Lower leg skin (tissue), 4 donors: ENCODE data around the gene MVB12B. TPM values are rescaled to one million over a fixed set of nuclear protein-coding genes. Genes with fewer than 3 reads are reported as not detected.

Source experiments
- DNase-seq, 2 donors: peaks; one replicate each; pipeline ENCODE4 v3.0.0-alpha.2; 2019; ENCODE audit warnings: low spot score in 2 of 2
- H3K4me3 ChIP-seq: fragments of 200-600 bp; sonication (generic); 2 replicates; pipeline ENCODE4 v1.5.1; 2017; ENCODE audit warnings: mild to moderate bottlenecking, low read depth; ENCODE audit not compliant: poor library complexity, severe bottlenecking
- POLR2A ChIP-seq, 2 donors: fragments of 450-650 bp; IDR thresholded peaks; one replicate each; pipeline ENCODE4 v1.6.1; 2016 to 2017; ENCODE audit warnings: antibody characterized with exemption in 2 of 2, mild to moderate bottlenecking in 1 of 2, moderate library complexity in 1 of 2
- WGBS, 2 donors: methylation state at CpG; one replicate each; pipeline ENCODE4 v1.1.5; 2018; 5-methylcytosine and 5-hydroxymethylcytosine counted together
- intact Hi-C: fragments of 100-400 bp; cut with DNase I; formaldehyde crosslinking; loops from one replicate; pipeline ENCODE4 v1.15.0; 2023; ENCODE audit warnings: low total_unique reads
- total RNA-seq, 4 donors: library from RNA; depleted of rRNA; stranded (reverse); fragments of >200 nt; gene quantifications; one replicate each; pipeline ENCODE4 v1.1.0, GENCODE V29; 2016
- TF ChIP-seq, protein P1 (sequence below), 3 donors: fragments of 450-650 bp; IDR thresholded peaks; one replicate each; pipeline ENCODE4 v1.5.1; 2016; ENCODE audit warnings: antibody characterized with exemption in 3 of 3, mild to moderate bottlenecking in 3 of 3, moderate library complexity in 2 of 3

The MVB12B gene
- total RNA-seq, 4 donors from 2014 or later, result 8.6 to 12.5 (median 10.9) TPM

DNA sequence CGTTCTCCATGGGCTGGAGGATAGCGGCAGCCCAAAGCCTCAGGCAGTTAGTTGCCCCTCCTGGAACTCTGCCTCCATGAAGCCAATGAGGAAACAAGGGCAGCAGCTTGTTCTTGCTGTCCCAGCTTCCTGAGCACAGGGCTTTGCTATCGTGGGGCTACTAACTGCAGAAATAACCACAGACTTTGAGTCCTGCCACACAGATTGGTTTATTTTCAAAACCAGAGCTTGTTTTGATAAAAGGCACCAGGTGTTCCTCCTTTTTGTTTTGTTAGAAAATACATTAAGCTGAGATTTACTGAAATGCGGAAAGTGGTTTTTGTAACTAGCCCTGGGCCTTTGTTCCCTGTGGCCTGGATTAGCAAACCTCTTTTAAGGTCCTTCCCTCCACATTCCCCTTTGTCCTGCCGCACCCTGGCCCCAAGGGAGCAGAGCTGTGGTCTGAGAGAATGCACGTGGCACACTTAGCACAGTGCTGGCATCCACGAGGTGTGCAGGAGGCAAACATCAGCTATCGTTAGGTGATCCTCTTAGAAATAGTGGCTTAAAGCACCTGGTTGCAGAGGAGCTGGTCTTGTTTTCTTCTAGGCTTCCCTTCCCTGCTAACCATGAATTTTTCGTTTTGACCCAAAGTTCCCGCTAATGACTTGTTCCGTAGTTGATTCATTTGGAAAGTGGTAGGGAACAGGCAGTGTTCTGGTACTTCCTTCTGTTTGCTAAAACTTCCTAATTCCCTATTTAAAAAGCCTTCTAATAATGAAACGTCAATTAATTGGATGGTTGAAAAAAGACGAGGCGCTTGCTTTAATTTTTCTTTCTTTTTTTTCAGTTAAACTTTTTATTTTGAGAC is 21.5 kb downstream of the MVB12B start:
- 41 to 45% methylated on average over 14 of the region's 14 CpGs for WGBS, 2 donors
- intact Hi-C loops, result no loop called here
- TF ChIP-seq, protein P1, sequence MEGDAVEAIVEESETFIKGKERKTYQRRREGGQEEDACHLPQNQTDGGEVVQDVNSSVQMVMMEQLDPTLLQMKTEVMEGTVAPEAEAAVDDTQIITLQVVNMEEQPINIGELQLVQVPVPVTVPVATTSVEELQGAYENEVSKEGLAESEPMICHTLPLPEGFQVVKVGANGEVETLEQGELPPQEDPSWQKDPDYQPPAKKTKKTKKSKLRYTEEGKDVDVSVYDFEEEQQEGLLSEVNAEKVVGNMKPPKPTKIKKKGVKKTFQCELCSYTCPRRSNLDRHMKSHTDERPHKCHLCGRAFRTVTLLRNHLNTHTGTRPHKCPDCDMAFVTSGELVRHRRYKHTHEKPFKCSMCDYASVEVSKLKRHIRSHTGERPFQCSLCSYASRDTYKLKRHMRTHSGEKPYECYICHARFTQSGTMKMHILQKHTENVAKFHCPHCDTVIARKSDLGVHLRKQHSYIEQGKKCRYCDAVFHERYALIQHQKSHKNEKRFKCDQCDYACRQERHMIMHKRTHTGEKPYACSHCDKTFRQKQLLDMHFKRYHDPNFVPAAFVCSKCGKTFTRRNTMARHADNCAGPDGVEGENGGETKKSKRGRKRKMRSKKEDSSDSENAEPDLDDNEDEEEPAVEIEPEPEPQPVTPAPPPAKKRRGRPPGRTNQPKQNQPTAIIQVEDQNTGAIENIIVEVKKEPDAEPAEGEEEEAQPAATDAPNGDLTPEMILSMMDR (IDR thresholded peaks at IDR 0.05), result no peak
- no peak for TF ChIP-seq POLR2A (IDR thresholded peaks at IDR 0.05)
- peak in 1 of 2 donors; percentile 81 for DNase-seq
- no peak overlapping the region for H3K4me3 ChIP-seq

DNA sequence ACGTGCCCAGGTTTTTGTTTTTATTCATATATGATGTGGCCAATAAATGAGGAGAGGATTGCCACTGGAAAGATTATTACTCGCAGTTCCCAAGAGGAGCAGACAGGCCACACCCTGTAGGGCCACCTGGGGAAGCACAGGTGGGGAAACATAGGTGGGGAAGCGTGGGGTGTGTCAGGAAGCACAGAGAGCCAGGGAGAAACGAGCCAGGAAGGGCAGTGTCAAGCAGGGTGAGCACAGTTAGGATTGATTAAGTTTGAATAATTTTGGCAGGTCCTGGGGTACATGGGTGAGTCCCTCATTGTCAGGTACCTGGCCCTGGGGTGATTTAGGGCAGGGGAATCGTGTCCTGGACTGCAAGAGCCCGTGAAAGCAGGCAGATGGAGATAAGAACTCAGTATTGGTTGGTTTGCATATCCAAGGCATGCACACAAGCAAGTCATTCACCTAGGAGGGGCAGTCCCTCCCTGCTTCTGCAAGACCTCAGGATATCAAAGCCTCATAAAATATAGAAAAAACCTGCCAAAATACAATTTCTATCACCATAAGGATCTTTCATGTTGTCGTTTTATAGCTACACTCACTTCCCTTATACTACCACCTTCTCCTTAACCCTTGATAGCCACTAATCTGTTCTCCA is 22.4 kb downstream of the MVB12B start:
- 41 to 43% methylated on average over 7 of the region's 7 CpGs for WGBS, 2 donors
- TF ChIP-seq, protein P1 (IDR thresholded peaks at IDR 0.05), result no peak
- TF ChIP-seq POLR2A (IDR thresholded peaks at IDR 0.05), result no peak
- no peak overlapping the region for H3K4me3 ChIP-seq
- peak in 1 of 2 donors; percentile 80 for DNase-seq
- intact Hi-C loops, result no loop called here

DNA sequence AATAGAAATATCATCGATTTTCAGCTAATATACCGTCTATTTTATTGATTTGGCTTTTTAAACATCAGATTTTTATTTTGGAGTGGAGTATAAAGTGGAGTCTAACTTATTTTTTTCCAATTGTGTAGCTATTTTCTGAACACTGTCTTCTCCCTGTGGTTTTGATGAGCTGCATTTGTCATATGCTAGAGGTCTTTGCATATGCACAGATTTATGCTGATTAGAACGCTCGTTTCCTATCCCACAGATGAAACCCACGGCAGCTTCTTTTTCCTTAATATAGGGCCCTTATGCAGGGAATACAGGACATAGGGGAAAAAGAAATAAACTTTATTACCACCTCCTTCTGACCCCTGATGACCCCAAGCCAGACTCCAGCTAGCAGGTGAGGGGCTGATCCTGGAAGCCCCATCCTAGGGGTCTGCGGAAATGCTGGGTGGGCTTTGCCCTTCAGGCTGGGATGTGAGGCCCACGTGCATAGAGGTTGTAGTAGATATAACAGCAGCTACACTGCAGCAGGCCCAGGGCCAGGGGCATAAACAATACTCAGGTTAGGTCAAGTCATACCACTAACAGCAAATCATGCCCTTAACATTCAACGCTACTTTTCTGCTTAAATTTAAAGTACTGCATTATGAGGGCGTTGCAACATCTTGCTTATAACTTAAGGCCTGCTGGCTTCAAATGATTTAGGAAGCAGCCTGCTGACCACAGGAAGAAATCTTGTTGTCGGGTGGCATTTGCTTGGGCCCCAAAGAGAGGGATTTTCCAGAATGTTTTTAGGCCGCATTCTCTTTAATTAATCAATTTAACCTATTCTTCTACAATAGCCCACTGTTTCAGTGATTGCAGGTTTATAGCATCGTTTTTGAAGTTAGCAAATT is 28.5 kb downstream of the MVB12B start:
- 87 to 88% methylated on average over 12 of the region's 12 CpGs for WGBS, 2 donors
- intact Hi-C loops, result no loop called here
- no peak overlapping the region for H3K4me3 ChIP-seq
- TF ChIP-seq POLR2A (IDR thresholded peaks at IDR 0.05), result no peak
- TF ChIP-seq, protein P1 (IDR thresholded peaks at IDR 0.05), result no peak
- DNase-seq, result peak in 1 of 2 donors; percentile 61

DNA sequence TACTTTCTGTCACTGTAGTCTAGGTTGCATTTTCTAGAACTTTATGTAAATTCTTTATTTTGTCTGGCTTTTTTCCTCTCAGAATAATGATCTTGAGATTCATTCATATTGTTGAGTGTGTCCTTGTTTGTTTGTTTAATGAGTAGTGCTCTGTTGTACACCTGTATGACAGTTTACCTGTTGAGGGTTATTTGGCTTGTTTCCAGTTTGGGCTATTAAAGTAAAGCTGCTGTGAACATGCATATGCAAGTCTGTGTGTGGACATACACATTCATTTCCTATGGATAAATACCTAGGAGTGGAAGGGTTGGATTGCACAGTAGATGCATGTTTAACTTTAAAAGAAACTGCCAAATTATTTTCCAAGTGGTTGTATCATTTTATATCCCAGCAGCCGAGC is 30.4 kb downstream of the MVB12B start:
- TF ChIP-seq, protein P1 (IDR thresholded peaks at IDR 0.05), result no peak
- no peak for TF ChIP-seq POLR2A (IDR thresholded peaks at IDR 0.05)
- 74 to 79% methylated on average over 1 of the region's 1 CpG for WGBS, 2 donors
- intact Hi-C loops, result no loop called here
- no peak for DNase-seq
- H3K4me3 ChIP-seq, result no peak overlapping the region

DNA sequence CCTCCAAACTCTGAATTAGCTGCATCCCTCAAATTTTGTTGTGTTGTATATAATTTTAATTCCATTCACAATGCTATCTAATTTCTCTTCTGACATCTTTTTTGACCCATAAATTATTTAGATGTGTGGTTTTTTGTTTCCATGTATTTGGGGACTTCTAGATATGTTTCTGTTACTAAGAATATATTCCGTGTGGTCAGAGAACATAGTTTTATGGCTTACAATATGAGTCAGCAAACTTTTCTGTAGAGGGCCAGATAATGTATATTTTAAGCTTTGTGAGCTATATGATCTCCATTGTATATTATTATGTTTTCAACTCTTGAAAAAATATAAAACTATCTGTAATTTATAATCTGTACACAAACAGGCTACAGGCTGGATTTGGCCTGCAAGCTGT is 33.4 kb downstream of the MVB12B start:
- WGBS, 2 donors, result 91 to 97% methylated on average over 1 of the region's 1 CpG
- TF ChIP-seq POLR2A (IDR thresholded peaks at IDR 0.05), result no peak
- TF ChIP-seq, protein P1 (IDR thresholded peaks at IDR 0.05), result no peak
- intact Hi-C loops, result no loop called here
- H3K4me3 ChIP-seq, result no peak overlapping the region
- no peak for DNase-seq
